HL-60 (cell line): ENCODE results near the gene AR.

Source experiments
- SPI1 ChIP-seq: IDR thresholded peaks from 2 replicates; pipeline ENCODE4 v1.6.1; 2012; ENCODE audit warnings: low read depth, mild to moderate bottlenecking, borderline replicate concordance
- TF ChIP-seq, protein P1 (sequence below): IDR thresholded peaks from one replicate; pipeline ENCODE4 v1.5.1; 2011; ENCODE audit warnings: low read length, control low read depth, inconsistent platforms; ENCODE audit not compliant: insufficient read depth
- TF ChIP-seq, protein P2 (sequence below): IDR thresholded peaks from 2 replicates; pipeline ENCODE4 v1.6.1; 2012; ENCODE audit warnings: low read depth; ENCODE audit not compliant: insufficient replicate concordance

DNA sequence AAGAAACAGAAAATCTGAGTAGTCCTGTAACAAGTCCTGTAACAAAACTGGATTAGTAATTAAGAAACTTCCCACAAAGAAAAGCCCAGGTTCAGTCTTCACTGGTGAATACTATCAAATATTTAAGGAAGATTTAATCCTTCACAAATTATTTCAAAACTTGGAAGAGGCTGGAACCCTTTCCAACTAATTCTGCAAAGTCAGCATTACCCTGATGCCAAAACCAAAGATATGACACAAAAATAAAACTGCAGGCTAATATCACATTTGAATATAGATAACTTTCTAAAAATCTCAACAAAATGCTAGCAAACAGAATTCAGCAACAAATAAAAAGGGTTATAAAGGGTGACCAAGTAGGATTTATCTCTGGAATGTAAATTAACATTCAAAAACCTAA, 80.5 kb downstream of the AR start:
- TF ChIP-seq, protein P1, sequence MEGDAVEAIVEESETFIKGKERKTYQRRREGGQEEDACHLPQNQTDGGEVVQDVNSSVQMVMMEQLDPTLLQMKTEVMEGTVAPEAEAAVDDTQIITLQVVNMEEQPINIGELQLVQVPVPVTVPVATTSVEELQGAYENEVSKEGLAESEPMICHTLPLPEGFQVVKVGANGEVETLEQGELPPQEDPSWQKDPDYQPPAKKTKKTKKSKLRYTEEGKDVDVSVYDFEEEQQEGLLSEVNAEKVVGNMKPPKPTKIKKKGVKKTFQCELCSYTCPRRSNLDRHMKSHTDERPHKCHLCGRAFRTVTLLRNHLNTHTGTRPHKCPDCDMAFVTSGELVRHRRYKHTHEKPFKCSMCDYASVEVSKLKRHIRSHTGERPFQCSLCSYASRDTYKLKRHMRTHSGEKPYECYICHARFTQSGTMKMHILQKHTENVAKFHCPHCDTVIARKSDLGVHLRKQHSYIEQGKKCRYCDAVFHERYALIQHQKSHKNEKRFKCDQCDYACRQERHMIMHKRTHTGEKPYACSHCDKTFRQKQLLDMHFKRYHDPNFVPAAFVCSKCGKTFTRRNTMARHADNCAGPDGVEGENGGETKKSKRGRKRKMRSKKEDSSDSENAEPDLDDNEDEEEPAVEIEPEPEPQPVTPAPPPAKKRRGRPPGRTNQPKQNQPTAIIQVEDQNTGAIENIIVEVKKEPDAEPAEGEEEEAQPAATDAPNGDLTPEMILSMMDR, result no peak
- TF ChIP-seq SPI1, result no peak
- TF ChIP-seq, protein P2, sequence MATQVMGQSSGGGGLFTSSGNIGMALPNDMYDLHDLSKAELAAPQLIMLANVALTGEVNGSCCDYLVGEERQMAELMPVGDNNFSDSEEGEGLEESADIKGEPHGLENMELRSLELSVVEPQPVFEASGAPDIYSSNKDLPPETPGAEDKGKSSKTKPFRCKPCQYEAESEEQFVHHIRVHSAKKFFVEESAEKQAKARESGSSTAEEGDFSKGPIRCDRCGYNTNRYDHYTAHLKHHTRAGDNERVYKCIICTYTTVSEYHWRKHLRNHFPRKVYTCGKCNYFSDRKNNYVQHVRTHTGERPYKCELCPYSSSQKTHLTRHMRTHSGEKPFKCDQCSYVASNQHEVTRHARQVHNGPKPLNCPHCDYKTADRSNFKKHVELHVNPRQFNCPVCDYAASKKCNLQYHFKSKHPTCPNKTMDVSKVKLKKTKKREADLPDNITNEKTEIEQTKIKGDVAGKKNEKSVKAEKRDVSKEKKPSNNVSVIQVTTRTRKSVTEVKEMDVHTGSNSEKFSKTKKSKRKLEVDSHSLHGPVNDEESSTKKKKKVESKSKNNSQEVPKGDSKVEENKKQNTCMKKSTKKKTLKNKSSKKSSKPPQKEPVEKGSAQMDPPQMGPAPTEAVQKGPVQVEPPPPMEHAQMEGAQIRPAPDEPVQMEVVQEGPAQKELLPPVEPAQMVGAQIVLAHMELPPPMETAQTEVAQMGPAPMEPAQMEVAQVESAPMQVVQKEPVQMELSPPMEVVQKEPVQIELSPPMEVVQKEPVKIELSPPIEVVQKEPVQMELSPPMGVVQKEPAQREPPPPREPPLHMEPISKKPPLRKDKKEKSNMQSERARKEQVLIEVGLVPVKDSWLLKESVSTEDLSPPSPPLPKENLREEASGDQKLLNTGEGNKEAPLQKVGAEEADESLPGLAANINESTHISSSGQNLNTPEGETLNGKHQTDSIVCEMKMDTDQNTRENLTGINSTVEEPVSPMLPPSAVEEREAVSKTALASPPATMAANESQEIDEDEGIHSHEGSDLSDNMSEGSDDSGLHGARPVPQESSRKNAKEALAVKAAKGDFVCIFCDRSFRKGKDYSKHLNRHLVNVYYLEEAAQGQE, result no peak
